SK-N-SH treated with all-trans-retinoic acid at 6 μM for 48 hours (cell line): ENCODE data around the gene EDEM3.

Source experiments
- ATAC-seq: fragments of 200-7000 bp; cut with Tn5 transposase; 3 replicates; pipeline ENCODE4 v1.9.1; 2020; ENCODE audit warnings: mild to moderate bottlenecking, moderate library complexity
- ARNTL ChIP-seq: fragments of 450-650 bp; formaldehyde crosslinking; IDR thresholded peaks from 2 replicates; pipeline ENCODE4 v1.5.0; 2020; ENCODE audit warnings: low read depth, mild to moderate bottlenecking, moderate library complexity, borderline replicate concordance
- BACH2 ChIP-seq: fragments of 250-450 bp; sonication (Bioruptor Pico); IDR thresholded peaks from 2 replicates; pipeline ENCODE4 v1.9.0; 2021; ENCODE audit warnings: mild to moderate bottlenecking, borderline replicate concordance
- CSDC2 ChIP-seq: fragments of 250-450 bp; sonication (Bioruptor Pico); IDR thresholded peaks from 2 replicates; pipeline ENCODE4 v1.5.0; 2020; ENCODE audit warnings: mild to moderate bottlenecking, moderate library complexity
- CSRNP3 ChIP-seq: fragments of 250-450 bp; sonication (Bioruptor Pico); IDR thresholded peaks from 2 replicates; pipeline ENCODE4 v1.5.1; 2021; ENCODE audit warnings: mild to moderate bottlenecking, moderate library complexity
- GLIS3 ChIP-seq: fragments of 250-450 bp; sonication (Bioruptor Pico); IDR thresholded peaks from 2 replicates; pipeline ENCODE4 v1.5.0; 2020; ENCODE audit warnings: mild to moderate bottlenecking, moderate library complexity
- OSR1 ChIP-seq: fragments of 250-450 bp; sonication (Bioruptor Pico); IDR thresholded peaks from 2 replicates; pipeline ENCODE4 v1.8.0; 2022; ENCODE audit warnings: moderate library complexity, mild to moderate bottlenecking, inconsistent platforms
- POU6F1 ChIP-seq: fragments of 250-450 bp; sonication (Bioruptor Pico); IDR thresholded peaks from 2 replicates; pipeline ENCODE4 v1.8.0; 2021; ENCODE audit warnings: low read depth, mild to moderate bottlenecking, moderate library complexity, borderline replicate concordance
- PPARA ChIP-seq: fragments of 250-450 bp; sonication (Bioruptor Pico); IDR thresholded peaks from 2 replicates; pipeline ENCODE4 v1.5.0; 2020; ENCODE audit warnings: mild to moderate bottlenecking, borderline replicate concordance
- RARB ChIP-seq: fragments of 250-450 bp; sonication (Bioruptor Pico); IDR thresholded peaks from 2 replicates; pipeline ENCODE4 v1.8.0; 2021; ENCODE audit warnings: mild to moderate bottlenecking, moderate library complexity
- SNAI2 ChIP-seq: fragments of 250-450 bp; sonication (Bioruptor Pico); IDR thresholded peaks from 2 replicates; pipeline ENCODE4 v1.5.0; 2020; ENCODE audit warnings: mild to moderate bottlenecking, moderate library complexity
- TOX ChIP-seq: fragments of 250-450 bp; sonication (Bioruptor Pico); IDR thresholded peaks from 2 replicates; pipeline ENCODE4 v1.8.0; 2021; ENCODE audit warnings: mild to moderate bottlenecking, moderate library complexity, borderline replicate concordance
- TSHZ2 ChIP-seq: fragments of 250-450 bp; sonication (Bioruptor Pico); IDR thresholded peaks from 2 replicates; pipeline ENCODE4 v1.5.0; 2020; ENCODE audit warnings: mild to moderate bottlenecking, moderate library complexity
- ZC3H10 ChIP-seq: fragments of 250-450 bp; sonication (Bioruptor Pico); IDR thresholded peaks from 2 replicates; pipeline ENCODE4 v1.5.1; 2021; ENCODE audit warnings: mild to moderate bottlenecking, moderate library complexity
- ZFP3 ChIP-seq: fragments of 250-450 bp; sonication (Bioruptor Pico); IDR thresholded peaks from 2 replicates; pipeline ENCODE4 v1.5.0; 2020; ENCODE audit warnings: mild to moderate bottlenecking, moderate library complexity
- ZFP30 ChIP-seq: fragments of 450-650 bp; formaldehyde crosslinking; IDR thresholded peaks from 2 replicates; pipeline ENCODE4 v1.5.0; 2022; ENCODE audit warnings: mild to moderate bottlenecking, moderate library complexity
- ZNF8 ChIP-seq: fragments of 450-650 bp; formaldehyde crosslinking; IDR thresholded peaks from 2 replicates; pipeline ENCODE4 v1.5.0; 2020; ENCODE audit warnings: mild to moderate bottlenecking, moderate library complexity
- TF ChIP-seq, protein P1 (sequence below): fragments of 250-450 bp; sonication (Bioruptor Pico); IDR thresholded peaks from 2 replicates; pipeline ENCODE4 v1.5.1; 2020; ENCODE audit warnings: low read depth, mild to moderate bottlenecking, moderate library complexity
- TF ChIP-seq, protein P2 (sequence below): fragments of 250-450 bp; sonication (Bioruptor Pico); IDR thresholded peaks from 2 replicates; pipeline ENCODE4 v1.8.0; 2020; ENCODE audit warnings: mild to moderate bottlenecking, moderate library complexity, borderline replicate concordance

EDEM3 gene

GRCh38 chr1:184740344-184740743 lies 14.3 kb downstream of the EDEM3 start:
- TF ChIP-seq, protein P1, sequence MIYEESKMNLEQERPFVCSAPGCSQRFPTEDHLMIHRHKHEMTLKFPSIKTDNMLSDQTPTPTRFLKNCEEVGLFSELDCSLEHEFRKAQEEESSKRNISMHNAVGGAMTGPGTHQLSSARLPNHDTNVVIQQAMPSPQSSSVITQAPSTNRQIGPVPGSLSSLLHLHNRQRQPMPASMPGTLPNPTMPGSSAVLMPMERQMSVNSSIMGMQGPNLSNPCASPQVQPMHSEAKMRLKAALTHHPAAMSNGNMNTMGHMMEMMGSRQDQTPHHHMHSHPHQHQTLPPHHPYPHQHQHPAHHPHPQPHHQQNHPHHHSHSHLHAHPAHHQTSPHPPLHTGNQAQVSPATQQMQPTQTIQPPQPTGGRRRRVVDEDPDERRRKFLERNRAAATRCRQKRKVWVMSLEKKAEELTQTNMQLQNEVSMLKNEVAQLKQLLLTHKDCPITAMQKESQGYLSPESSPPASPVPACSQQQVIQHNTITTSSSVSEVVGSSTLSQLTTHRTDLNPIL (CRISPR knock-in tag) = no peak
- TF ChIP-seq, protein P2, sequence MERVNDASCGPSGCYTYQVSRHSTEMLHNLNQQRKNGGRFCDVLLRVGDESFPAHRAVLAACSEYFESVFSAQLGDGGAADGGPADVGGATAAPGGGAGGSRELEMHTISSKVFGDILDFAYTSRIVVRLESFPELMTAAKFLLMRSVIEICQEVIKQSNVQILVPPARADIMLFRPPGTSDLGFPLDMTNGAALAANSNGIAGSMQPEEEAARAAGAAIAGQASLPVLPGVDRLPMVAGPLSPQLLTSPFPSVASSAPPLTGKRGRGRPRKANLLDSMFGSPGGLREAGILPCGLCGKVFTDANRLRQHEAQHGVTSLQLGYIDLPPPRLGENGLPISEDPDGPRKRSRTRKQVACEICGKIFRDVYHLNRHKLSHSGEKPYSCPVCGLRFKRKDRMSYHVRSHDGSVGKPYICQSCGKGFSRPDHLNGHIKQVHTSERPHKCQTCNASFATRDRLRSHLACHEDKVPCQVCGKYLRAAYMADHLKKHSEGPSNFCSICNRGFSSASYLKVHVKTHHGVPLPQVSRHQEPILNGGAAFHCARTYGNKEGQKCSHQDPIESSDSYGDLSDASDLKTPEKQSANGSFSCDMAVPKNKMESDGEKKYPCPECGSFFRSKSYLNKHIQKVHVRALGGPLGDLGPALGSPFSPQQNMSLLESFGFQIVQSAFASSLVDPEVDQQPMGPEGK = no peak
- TF ChIP-seq PPARA (CRISPR knock-in tag) (no peak), ZFP3 (CRISPR knock-in tag) (no peak), TOX (no peak), GLIS3 (CRISPR knock-in tag) (no peak)
- TF ChIP-seq, all 23 proteins: peak for 0
- ATAC-seq = no peak

DNA sequence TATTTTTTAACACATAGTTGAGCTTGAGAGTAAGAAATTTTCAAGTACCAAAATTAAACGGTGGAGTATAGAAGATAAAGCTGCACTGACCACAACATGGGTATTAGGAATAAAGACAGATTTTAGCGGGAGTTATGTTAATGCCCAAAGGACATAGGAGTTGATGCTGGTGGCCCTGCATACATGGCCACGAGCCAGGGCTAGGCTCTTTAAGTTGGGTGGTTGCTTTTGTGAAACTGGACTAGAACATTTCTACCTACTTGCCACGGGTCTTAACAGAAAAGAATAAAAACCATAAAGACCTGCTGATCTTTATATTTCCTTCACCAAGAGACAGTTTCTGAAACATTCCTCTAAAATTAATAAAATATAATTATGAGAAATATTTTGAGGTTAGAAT lies 14.9 kb downstream of the EDEM3 start:
- TF ChIP-seq SNAI2 (CRISPR knock-in tag) (no peak), RARB (CRISPR knock-in tag) (no peak), OSR1 (CRISPR knock-in tag) (no peak), POU6F1 (CRISPR knock-in tag) (no peak), TOX (no peak), ZNF8 (CRISPR knock-in tag) (no peak), BACH2 (no peak), CSRNP3 (CRISPR knock-in tag) (no peak), CSDC2 (no peak), ARNTL (CRISPR knock-in tag) (no peak), ZFP30 (CRISPR knock-in tag) (no peak), PPARA (CRISPR knock-in tag) (no peak), TSHZ2 (CRISPR knock-in tag) (no peak), ZC3H10 (CRISPR knock-in tag) (no peak)
- TF ChIP-seq, protein P2 = no peak
- TF ChIP-seq, protein P1 (CRISPR knock-in tag) = no peak
- TF ChIP-seq, all 23 proteins: peak for 0
- ATAC-seq = no peak
